SH-SY5Y (cell line): Measurements from ENCODE around the gene SLC25A13.

Experiments
- GATA2 ChIP-seq: IDR thresholded peaks from 2 replicates; pipeline ENCODE4 v1.6.1; 2011; ENCODE audit warnings: mild to moderate bottlenecking, low read depth, low read length
- GATA3 ChIP-seq: IDR thresholded peaks from 2 replicates; pipeline ENCODE4 v1.6.1; 2011; ENCODE audit warnings: low read depth, mild to moderate bottlenecking, low read length, moderate library complexity

DNA sequence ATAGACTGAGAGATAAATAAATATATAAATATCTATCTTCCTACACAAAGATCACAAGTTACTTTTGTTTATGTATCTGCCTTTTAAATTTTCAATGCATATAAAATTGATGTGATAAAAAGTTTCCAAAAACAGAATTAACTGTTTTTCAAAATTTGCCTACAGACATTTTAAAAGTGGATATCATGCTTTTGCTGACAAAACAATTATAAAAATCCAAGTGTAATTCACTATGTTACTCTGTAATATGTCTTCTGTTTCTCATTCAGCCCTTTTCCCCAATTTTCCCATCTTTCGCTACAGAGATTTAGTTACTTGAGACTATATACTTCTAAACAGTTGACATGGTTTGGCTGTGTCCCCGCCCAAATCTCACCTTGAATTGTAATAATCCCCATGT lies 37.7 kb downstream of the SLC25A13 start:
- TF ChIP-seq GATA2: no peak
- TF ChIP-seq GATA3: no peak
